ENCODE measurements around the gene CPEB2. TPM values are rescaled to one million over a fixed set of nuclear protein-coding genes. Genes with fewer than 3 reads are reported as not detected.

Gene CPEB2
- total RNA-seq, 2 experiments from 2014 or later = 2.2 to 6.6 TPM

GRCh38 chr4:14977830-14978229 is 24.5 kb upstream of the CPEB2 start:
- ChIA-PET CTCF (ENCODE audit: unreplicated experiment) (no interaction called here), POLR2A (interaction anchor here (0.6 kb wide), 1 partner anchor 179 kb away, joined by 3 read pairs; no protein-coding TSS in a partner anchor)
- no TSS peak for BruUV-seq (replicated peaks)
- no peak overlapping the region for H3K4me3 ChIP-seq (ENCODE audit: low read depth, low read length, poor library complexity, severe bottlenecking)
- H4K20me1 ChIP-seq (ENCODE audit: insufficient read depth, low read length) = no peaks in the 10 kb centered on the region
- H3K36me3 ChIP-seq (ENCODE audit: insufficient read depth, low read length) = no peaks in the 10 kb centered on the region
- intact Hi-C loops (cut with micrococcal nuclease; ENCODE audit: unreplicated experiment) = no loop called here
- no peaks in the 10 kb centered on the region for H3K9me3 ChIP-seq (ENCODE audit: low read length)
- no peaks in the 10 kb centered on the region for H3K79me2 ChIP-seq (ENCODE audit: insufficient read depth, low read depth, low read length)
- H3K9me2 ChIP-seq (ENCODE audit: insufficient read depth, low read length) = no peaks in the 10 kb centered on the region
- no peaks in the 10 kb centered on the region for H3K4me1 ChIP-seq (ENCODE audit: insufficient read depth, low read length, poor library complexity, severe bottlenecking)
- H3K27ac ChIP-seq (ENCODE audit: low read depth, low read length, poor library complexity, severe bottlenecking) = no peak overlapping the region
- no peak overlapping the region for H2AFZ ChIP-seq (ENCODE audit: low read length)
- TF ChIP-seq EZH2phosphoT487 (IDR thresholded peaks at IDR 0.05; ENCODE audit: borderline replicate concordance, low read depth, low read length) (no peak), CTCF (conservative IDR thresholded peaks at IDR 0.05; ENCODE audit: low read length) (no peak)
- DNase-seq (ENCODE audit: low spot score) = no peak
- no peak overlapping the region for H3K4me2 ChIP-seq (ENCODE audit: low read length)

- Histone ChIP-seq H4K20me1 (ENCODE audit: insufficient read depth, low read length) (no peaks in the 10 kb centered on the region), H3K36me3 (ENCODE audit: insufficient read depth, low read length) (no peaks in the 10 kb centered on the region), H3K4me3 (ENCODE audit: low read depth, low read length, poor library complexity, severe bottlenecking) (no peak overlapping the region), H3K9me3 (ENCODE audit: low read length) (no peaks in the 10 kb centered on the region), H3K79me2 (ENCODE audit: insufficient read depth, low read depth, low read length) (no peaks in the 10 kb centered on the region), H3K4me1 (ENCODE audit: insufficient read depth, low read length, poor library complexity, severe bottlenecking) (no peaks in the 10 kb centered on the region), H3K27ac (ENCODE audit: low read depth, low read length, poor library complexity, severe bottlenecking) (no peak overlapping the region), H3K9me2 (ENCODE audit: insufficient read depth, low read length) (no peaks in the 10 kb centered on the region), H3K4me2 (ENCODE audit: low read length) (no peak overlapping the region), H2AFZ (ENCODE audit: low read length) (no peak overlapping the region)
- POLR2A ChIA-PET = interaction anchor here (1.0 to 1.1 kb wide), 2 partner anchors 12 to 16 kb away, joined by 3 to 4 read pairs; no protein-coding TSS in a partner anchor
- TF ChIP-seq EZH2phosphoT487 (IDR thresholded peaks at IDR 0.05; ENCODE audit: borderline replicate concordance, low read depth, low read length) (no peak), CTCF (conservative IDR thresholded peaks at IDR 0.05; ENCODE audit: low read length) (no peak)
- DNase-seq (ENCODE audit: low spot score) = no peak
- CTCF ChIA-PET (ENCODE audit: unreplicated experiment) = no interaction called here
- intact Hi-C loops (cut with micrococcal nuclease; ENCODE audit: unreplicated experiment) = no loop called here
- no TSS peak for BruUV-seq (replicated peaks)
These were observed 17.8 kb upstream of the CPEB2 start for GRCh38 chr4:14984448-14984847.

- intact Hi-C loops (cut with micrococcal nuclease; ENCODE audit: unreplicated experiment) = no loop called here
- no peak for DNase-seq (ENCODE audit: low spot score)
- Histone ChIP-seq H3K9me3 (ENCODE audit: low read length) (no peaks in the 10 kb centered on the region), H3K4me2 (ENCODE audit: low read length) (no peak overlapping the region), H3K36me3 (ENCODE audit: insufficient read depth, low read length) (no peaks in the 10 kb centered on the region), H4K20me1 (ENCODE audit: insufficient read depth, low read length) (no peaks in the 10 kb centered on the region), H3K79me2 (ENCODE audit: insufficient read depth, low read depth, low read length) (no peaks in the 10 kb centered on the region), H3K4me3 (ENCODE audit: low read depth, low read length, poor library complexity, severe bottlenecking) (no peak overlapping the region), H3K9me2 (ENCODE audit: insufficient read depth, low read length) (no peaks in the 10 kb centered on the region), H2AFZ (ENCODE audit: low read length) (no peak overlapping the region), H3K4me1 (ENCODE audit: insufficient read depth, low read length, poor library complexity, severe bottlenecking) (no peaks in the 10 kb centered on the region), H3K27ac (ENCODE audit: low read depth, low read length, poor library complexity, severe bottlenecking) (no peak overlapping the region)
- BruUV-seq (replicated peaks) = no TSS peak
- ChIA-PET CTCF (ENCODE audit: unreplicated experiment) (no interaction called here), POLR2A (interaction anchor here (1.0 to 1.1 kb wide), 2 partner anchors 11 to 17 kb away, joined by 3 to 4 read pairs; no protein-coding TSS in a partner anchor)
- no peak for TF ChIP-seq CTCF (conservative IDR thresholded peaks at IDR 0.05; ENCODE audit: low read length)
- TF ChIP-seq EZH2phosphoT487 (IDR thresholded peaks at IDR 0.05; ENCODE audit: borderline replicate concordance, low read depth, low read length) = no peak
These were observed 17.1 kb upstream of the CPEB2 start for GRCh38 chr4:14985161-14985560.

Data from OCI-LY7 (cell line).